Measurements from ENCODE around the gene LAMA5. TPM values are rescaled to one million over a fixed set of nuclear protein-coding genes. Genes with fewer than 3 reads are reported as not detected.

The LAMA5 gene
- total RNA-seq, 2 donors from 2014 or later: 315 to 369 TPM

DNA sequence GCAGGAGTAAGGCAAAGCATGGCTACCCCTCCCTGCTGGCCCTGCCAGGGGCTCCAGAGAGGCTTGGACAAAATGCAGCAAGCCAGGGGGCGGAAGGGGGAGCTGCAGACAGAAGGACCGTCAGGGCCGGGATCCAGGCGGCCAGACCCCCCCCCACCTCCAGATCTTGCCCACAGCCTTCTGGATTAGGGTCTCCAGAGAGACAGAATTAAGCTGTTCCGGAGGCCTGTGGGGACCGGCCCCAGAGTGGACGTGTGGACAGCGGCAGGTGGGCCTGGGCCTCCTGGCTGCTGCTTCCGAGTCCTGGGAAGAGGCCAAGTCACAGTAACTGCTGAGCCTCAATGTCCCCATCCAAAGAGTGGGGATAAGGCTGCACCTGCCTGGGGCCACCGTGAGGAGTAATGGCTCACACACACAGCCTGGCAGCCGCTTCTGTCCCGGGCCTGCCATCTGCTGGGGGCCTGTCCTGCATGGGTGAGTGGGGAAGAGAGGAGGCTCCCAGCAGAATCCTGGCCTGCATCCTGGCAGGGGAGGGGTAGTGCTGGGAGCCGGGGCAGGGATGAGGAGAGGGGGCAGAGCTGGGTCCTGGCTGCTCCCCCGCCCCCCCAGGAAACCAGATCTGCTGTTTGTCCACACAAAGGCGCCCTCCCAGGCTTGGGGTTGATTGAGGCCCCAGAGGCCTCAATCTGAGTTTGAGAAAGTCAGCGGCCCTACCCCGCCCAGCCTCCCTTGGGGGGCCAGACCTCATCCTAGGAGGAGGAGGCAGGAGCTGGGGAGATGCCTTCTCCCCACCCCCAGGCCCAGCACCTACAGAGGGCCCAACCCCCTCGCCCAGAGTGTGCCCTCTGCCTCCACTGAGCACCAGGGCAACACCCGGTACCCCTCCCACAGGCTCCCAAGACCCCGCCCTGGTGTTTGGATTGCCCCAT, 3.9 kb downstream of the LAMA5 start:
- Histone ChIP-seq H3K4me3 (ENCODE audit: low read length) (no peak overlapping the region), H3K27ac (ENCODE audit: low read depth, low read length) (peak overlapping the region; percentile 53), H3K36me3 (ENCODE audit: control insufficient read depth, insufficient read depth, low read length) (peaks cover 16% of the 10 kb centered on the region), H3K4me1 (ENCODE audit: control insufficient read depth, insufficient read depth, low read length) (peaks cover 42% of the 10 kb centered on the region), H3K9me3 (ENCODE audit: control insufficient read depth, low read length) (no peaks in the 10 kb centered on the region), H3K9ac (ENCODE audit: extremely low read depth, low read length, poor library complexity, severe bottlenecking) (no peak overlapping the region), H3K27me3 (ENCODE audit: control insufficient read depth, insufficient read depth, low read length, poor library complexity, severe bottlenecking) (no peaks in the 10 kb centered on the region)
- TF ChIP-seq, protein P1, sequence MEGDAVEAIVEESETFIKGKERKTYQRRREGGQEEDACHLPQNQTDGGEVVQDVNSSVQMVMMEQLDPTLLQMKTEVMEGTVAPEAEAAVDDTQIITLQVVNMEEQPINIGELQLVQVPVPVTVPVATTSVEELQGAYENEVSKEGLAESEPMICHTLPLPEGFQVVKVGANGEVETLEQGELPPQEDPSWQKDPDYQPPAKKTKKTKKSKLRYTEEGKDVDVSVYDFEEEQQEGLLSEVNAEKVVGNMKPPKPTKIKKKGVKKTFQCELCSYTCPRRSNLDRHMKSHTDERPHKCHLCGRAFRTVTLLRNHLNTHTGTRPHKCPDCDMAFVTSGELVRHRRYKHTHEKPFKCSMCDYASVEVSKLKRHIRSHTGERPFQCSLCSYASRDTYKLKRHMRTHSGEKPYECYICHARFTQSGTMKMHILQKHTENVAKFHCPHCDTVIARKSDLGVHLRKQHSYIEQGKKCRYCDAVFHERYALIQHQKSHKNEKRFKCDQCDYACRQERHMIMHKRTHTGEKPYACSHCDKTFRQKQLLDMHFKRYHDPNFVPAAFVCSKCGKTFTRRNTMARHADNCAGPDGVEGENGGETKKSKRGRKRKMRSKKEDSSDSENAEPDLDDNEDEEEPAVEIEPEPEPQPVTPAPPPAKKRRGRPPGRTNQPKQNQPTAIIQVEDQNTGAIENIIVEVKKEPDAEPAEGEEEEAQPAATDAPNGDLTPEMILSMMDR (conservative IDR thresholded peaks at IDR 0.05): peak; percentile 54
- Mint-ChIP-seq H3K4me1 (peaks cover 24% of the 10 kb centered on the region), H3K27me3 (ENCODE audit: insufficient read depth) (no peaks in the 10 kb centered on the region), H3K4me3 (no peak overlapping the region), H3K36me3 (ENCODE audit: low read depth) (peaks cover 3% of the 10 kb centered on the region), H3K27ac (peak overlapping the region; percentile 96), H3K9me3 (no peaks in the 10 kb centered on the region)
- DNase-seq: peak; percentile 88
- 74 to 79% methylated on average over 11 to 20 of the region's 20 CpGs for WGBS, 2 experiments (ENCODE audit: insufficient coverage in 1 of 2, insufficient read length in 1 of 2)

DNA sequence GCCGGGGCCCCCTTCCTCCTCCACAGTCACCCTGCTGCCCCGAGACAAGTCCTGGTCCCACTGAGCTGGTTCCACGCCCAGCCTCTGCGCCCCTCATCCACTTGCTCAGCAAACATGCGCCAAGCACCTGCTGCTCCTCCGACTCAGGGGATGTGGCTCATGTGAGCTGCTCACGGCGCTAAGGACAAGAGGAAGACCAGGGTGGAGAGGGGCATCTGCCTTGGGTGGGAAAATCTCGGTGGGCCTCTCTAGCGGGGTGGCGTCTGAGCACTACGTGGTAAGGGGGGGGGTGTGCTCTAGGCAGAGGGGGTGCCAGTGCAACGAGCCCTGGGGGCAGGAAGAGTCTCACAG, 4.5 kb downstream of the LAMA5 start:
- Mint-ChIP-seq H3K4me3 (no peak overlapping the region), H3K9me3 (no peaks in the 10 kb centered on the region), H3K36me3 (ENCODE audit: low read depth) (peaks cover 3% of the 10 kb centered on the region), H3K27me3 (ENCODE audit: insufficient read depth) (no peaks in the 10 kb centered on the region), H3K27ac (peak overlapping the region; percentile 96), H3K4me1 (peaks cover 24% of the 10 kb centered on the region)
- DNase-seq: no peak
- WGBS, 2 experiments (ENCODE audit: insufficient coverage in 1 of 2, insufficient read length in 1 of 2): 93 to 96% methylated on average over 5 to 13 of the region's 13 CpGs
- H3K4me3 ChIP-seq (ENCODE audit: low read length): no peak overlapping the region
- H3K36me3 ChIP-seq (ENCODE audit: control insufficient read depth, insufficient read depth, low read length): peaks cover 16% of the 10 kb centered on the region
- TF ChIP-seq, protein P1 (conservative IDR thresholded peaks at IDR 0.05): no peak
- H3K9ac ChIP-seq (ENCODE audit: extremely low read depth, low read length, poor library complexity, severe bottlenecking): peak overlapping the region; percentile 82
- peaks cover 36% of the 10 kb centered on the region for H3K4me1 ChIP-seq (ENCODE audit: control insufficient read depth, insufficient read depth, low read length)
- H3K9me3 ChIP-seq (ENCODE audit: control insufficient read depth, low read length): no peaks in the 10 kb centered on the region
- H3K27ac ChIP-seq (ENCODE audit: low read depth, low read length): peak overlapping the region; percentile 53
- H3K27me3 ChIP-seq (ENCODE audit: control insufficient read depth, insufficient read depth, low read length, poor library complexity, severe bottlenecking): no peaks in the 10 kb centered on the region

DNA sequence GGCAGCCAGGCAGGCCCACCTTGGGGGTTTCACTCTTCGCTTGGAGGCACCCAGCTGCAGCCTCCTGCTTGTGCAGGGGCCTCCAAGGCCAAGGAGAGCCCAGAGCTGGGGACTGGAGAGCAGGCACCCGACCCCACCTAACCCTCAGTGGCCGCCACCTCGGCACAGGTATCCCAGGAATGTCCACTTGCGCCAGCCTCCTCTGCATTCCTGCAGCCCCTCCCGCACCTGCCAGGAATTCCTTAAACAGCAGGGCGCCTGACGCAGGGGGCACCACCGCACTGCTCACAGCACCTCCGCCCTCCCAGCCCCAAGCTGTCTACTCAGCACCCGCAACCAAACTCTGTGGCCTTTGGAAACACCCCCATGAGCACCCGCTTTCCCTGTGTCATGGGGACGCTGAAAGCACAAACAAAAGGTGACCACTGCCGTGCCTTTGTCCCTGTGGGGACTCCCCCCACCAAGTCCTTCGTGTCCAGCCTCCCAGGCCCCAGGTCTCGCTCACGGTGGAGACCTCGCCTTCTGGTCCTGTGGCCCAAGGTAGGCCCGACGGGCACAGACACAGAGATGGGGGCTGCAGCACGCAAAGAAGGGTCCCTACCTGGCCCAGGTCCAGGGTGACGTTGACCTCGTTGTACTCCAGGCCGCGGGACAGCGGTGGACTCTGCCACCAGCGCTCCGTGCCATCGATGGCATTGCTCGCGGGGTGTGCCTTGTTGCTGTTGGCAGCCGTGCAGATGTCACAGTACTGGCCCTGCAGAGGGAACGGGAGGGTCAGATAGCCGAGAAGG, 5.1 kb downstream of the LAMA5 start:
- Mint-ChIP-seq H3K27ac (peak overlapping the region; percentile 96), H3K27me3 (ENCODE audit: insufficient read depth) (no peaks in the 10 kb centered on the region), H3K9me3 (no peaks in the 10 kb centered on the region), H3K36me3 (ENCODE audit: low read depth) (peaks cover 3% of the 10 kb centered on the region), H3K4me1 (peaks cover 24% of the 10 kb centered on the region), H3K4me3 (peak overlapping the region; percentile 17)
- Histone ChIP-seq H3K36me3 (ENCODE audit: control insufficient read depth, insufficient read depth, low read length) (peaks cover 16% of the 10 kb centered on the region), H3K4me3 (ENCODE audit: low read length) (no peak overlapping the region), H3K9ac (ENCODE audit: extremely low read depth, low read length, poor library complexity, severe bottlenecking) (peak overlapping the region; percentile 82), H3K9me3 (ENCODE audit: control insufficient read depth, low read length) (no peaks in the 10 kb centered on the region), H3K4me1 (ENCODE audit: control insufficient read depth, insufficient read depth, low read length) (peaks cover 38% of the 10 kb centered on the region), H3K27me3 (ENCODE audit: control insufficient read depth, insufficient read depth, low read length, poor library complexity, severe bottlenecking) (no peaks in the 10 kb centered on the region), H3K27ac (ENCODE audit: low read depth, low read length) (peak overlapping the region; percentile 81)
- DNase-seq: peak; percentile 97
- WGBS, 2 experiments (ENCODE audit: insufficient coverage in 1 of 2, insufficient read length in 1 of 2): 72 to 76% methylated on average over 16 to 34 of the region's 34 CpGs
- TF ChIP-seq, protein P1 (conservative IDR thresholded peaks at IDR 0.05): no peak

Data from endodermal cell (in vitro differentiated cells).